GM21529 (cell line): Measurements from ENCODE around the gene WNT7B.

Experiments used
- ATAC-seq: cut with Tn5 transposase; IDR thresholded peaks from one replicate; pipeline ENCODE4 v1.9.1; 2021; ENCODE audit not compliant: unreplicated experiment

The WNT7B gene

GRCh38 chr22:45933506-45934167 is 43.3 kb downstream of the WNT7B start:
- no peak for ATAC-seq

- ATAC-seq = no peak
Measured at GRCh38 chr22:45932071-45932470, 44.9 kb downstream of the WNT7B start.

GRCh38 chr22:45931042-45931441 is 45.9 kb downstream of the WNT7B start:
- no peak for ATAC-seq

- no peak for ATAC-seq
Measured at GRCh38 chr22:45930324-45930723, 46.6 kb downstream of the WNT7B start.

GRCh38 chr22:45929649-45930048 is 47.3 kb downstream of the WNT7B start:
- no peak for ATAC-seq

GRCh38 chr22:45928726-45929368 is 48.1 kb downstream of the WNT7B start:
- no peak for ATAC-seq

GRCh38 chr22:45927059-45927458 is 49.9 kb downstream of the WNT7B start:
- no peak for ATAC-seq

- no peak for ATAC-seq
Measured at GRCh38 chr22:45926433-45926832, 50.5 kb downstream of the WNT7B start.

GRCh38 chr22:45925811-45926351 is 51.1 kb downstream of the WNT7B start:
- no peak for ATAC-seq

- no peak for ATAC-seq
Measured at GRCh38 chr22:45923835-45924234, 53.1 kb downstream of the WNT7B start.

GRCh38 chr22:45923212-45923611 is 53.8 kb downstream of the WNT7B start:
- no peak for ATAC-seq

- ATAC-seq = no peak
Measured at GRCh38 chr22:45922661-45923060, 54.3 kb downstream of the WNT7B start.

- no peak for ATAC-seq
Measured at GRCh38 chr22:45922256-45922655, 54.7 kb downstream of the WNT7B start.

- no peak for ATAC-seq
Measured at GRCh38 chr22:45919504-45920286, 57.3 kb downstream of the WNT7B start.

GRCh38 chr22:45918459-45919370 is 58.2 kb downstream of the WNT7B start:
- ATAC-seq = no peak

GRCh38 chr22:45917700-45918458 is 59.1 kb downstream of the WNT7B start:
- no peak for ATAC-seq

GRCh38 chr22:45917146-45917545 is 59.8 kb downstream of the WNT7B start:
- no peak for ATAC-seq

GRCh38 chr22:45916515-45916914 is 60.4 kb downstream of the WNT7B start:
- no peak for ATAC-seq

- no peak for ATAC-seq
Measured at GRCh38 chr22:45915841-45916240, 61.1 kb downstream of the WNT7B start.

GRCh38 chr22:45915151-45915550 is 61.8 kb downstream of the WNT7B start:
- ATAC-seq = no peak
